Epithelial cell of proximal tubule (primary cell): ENCODE measurements around the gene CACNA1D. TPM values are rescaled to one million over a fixed set of nuclear protein-coding genes. Genes with fewer than 3 reads are reported as not detected.

Source experiments
- DNase-seq: peaks from one replicate; pipeline ENCODE4 v3.0.0-alpha.2; 2011; ENCODE audit warnings: low read depth
- H3K4me3 ChIP-seq: 2 replicates; pipeline ENCODE4 v1.5.1; 2011; ENCODE audit warnings: low read depth, mild to moderate bottlenecking, low read length
- CTCF ChIP-seq: conservative IDR thresholded peaks from 2 replicates; pipeline ENCODE4 v1.5.1; 2012; ENCODE audit warnings: low read depth, mild to moderate bottlenecking, low read length
- total RNA-seq: library from RNA; depleted of rRNA; stranded (reverse); fragments of >200 nt; gene quantifications from 2 replicates; pipeline ENCODE4 v1.2.3, GENCODE V29; 2015

Gene CACNA1D
- total RNA-seq, 1 donor from 2014 or later, result 1.9 TPM

GRCh38 chr3:53772562-53772961, 278.2 kb downstream of the CACNA1D start:
- no peak overlapping the region for H3K4me3 ChIP-seq
- no peak for DNase-seq
- TF ChIP-seq CTCF, result no peak

GRCh38 chr3:53773021-53773436, 278.6 kb downstream of the CACNA1D start:
- no peak for TF ChIP-seq CTCF
- no peak for DNase-seq
- no peak overlapping the region for H3K4me3 ChIP-seq

GRCh38 chr3:53773611-53774368, 279.4 kb downstream of the CACNA1D start:
- no peak for DNase-seq
- TF ChIP-seq CTCF, result no peak
- H3K4me3 ChIP-seq, result no peak overlapping the region

GRCh38 chr3:53774414-53774813, 280.0 kb downstream of the CACNA1D start:
- no peak for DNase-seq
- H3K4me3 ChIP-seq, result no peak overlapping the region
- TF ChIP-seq CTCF, result no peak

GRCh38 chr3:53775018-53775417, 280.6 kb downstream of the CACNA1D start:
- TF ChIP-seq CTCF, result no peak
- DNase-seq, result no peak
- no peak overlapping the region for H3K4me3 ChIP-seq

GRCh38 chr3:53775834-53776251, 281.4 kb downstream of the CACNA1D start:
- no peak for DNase-seq
- no peak overlapping the region for H3K4me3 ChIP-seq
- TF ChIP-seq CTCF, result no peak
